ENCODE results near the gene TRIM26.

TRIM26 gene

DNA sequence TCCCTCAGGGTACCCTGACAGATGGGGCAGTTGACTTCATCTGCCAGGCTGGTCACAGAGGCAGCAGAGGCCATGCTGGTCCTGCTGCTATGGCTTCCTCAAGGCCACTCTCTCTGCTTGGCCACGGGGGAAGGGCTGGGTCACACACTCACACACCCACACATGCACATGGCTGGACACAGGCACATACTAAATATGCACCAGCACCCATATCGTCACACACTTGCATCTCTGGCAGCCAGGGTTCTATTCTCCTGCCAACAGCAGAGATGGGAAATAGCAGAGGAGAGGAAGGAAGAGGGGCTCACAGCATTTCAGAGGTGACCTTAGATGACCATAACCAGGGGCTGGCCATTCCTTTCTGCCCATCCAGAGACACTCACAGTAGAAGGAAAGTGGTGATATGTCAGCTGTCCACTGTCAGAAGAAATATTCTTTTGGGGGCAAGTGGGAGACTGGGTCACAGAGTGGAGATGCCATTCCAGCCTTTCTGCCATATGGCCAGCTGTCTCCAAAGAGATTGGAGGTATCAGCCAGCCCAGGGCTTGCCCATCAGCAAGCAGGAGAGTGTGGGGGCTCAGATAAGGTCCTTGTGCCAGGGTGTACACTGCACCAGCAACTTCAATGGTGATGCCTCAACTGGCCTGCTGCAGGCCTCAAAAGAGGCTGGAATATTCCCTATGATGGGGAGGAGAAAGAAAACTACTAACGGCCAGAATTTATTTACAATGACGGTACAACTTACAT lies 52.2 kb downstream of the TRIM26 start, which contains the start of gene TRIM10:
Gene TRIM10, minus strand, starts transcription at position 427 of the 747 bp plus-strand sequence. Its CDS starts 353 bp downstream, at position 74.
- Histone ChIP-seq H3K27me3 (ENCODE audit: control insufficient read depth, insufficient read depth, low read length) (no peaks in the 10 kb centered on the region), H3K4me1 (ENCODE audit: control insufficient read depth, insufficient read depth, low read length) (no peaks in the 10 kb centered on the region), H3K36me3 (ENCODE audit: control insufficient read depth, insufficient read depth, low read length) (no peaks in the 10 kb centered on the region), H3K27ac (ENCODE audit: low read length) (no peak within 1 kb of the TSS), H3K4me3 (ENCODE audit: low read length) (no peak within 1 kb of the TSS), H3K9me3 (ENCODE audit: control insufficient read depth, insufficient read depth, low read length) (no peaks in the 10 kb centered on the region)
- no peak for DNase-seq (ENCODE audit: low read depth, low spot score)
- WGBS (ENCODE audit: insufficient coverage, insufficient read length): no CpG with 5 or more reads among the region's 4 CpGs

DNA sequence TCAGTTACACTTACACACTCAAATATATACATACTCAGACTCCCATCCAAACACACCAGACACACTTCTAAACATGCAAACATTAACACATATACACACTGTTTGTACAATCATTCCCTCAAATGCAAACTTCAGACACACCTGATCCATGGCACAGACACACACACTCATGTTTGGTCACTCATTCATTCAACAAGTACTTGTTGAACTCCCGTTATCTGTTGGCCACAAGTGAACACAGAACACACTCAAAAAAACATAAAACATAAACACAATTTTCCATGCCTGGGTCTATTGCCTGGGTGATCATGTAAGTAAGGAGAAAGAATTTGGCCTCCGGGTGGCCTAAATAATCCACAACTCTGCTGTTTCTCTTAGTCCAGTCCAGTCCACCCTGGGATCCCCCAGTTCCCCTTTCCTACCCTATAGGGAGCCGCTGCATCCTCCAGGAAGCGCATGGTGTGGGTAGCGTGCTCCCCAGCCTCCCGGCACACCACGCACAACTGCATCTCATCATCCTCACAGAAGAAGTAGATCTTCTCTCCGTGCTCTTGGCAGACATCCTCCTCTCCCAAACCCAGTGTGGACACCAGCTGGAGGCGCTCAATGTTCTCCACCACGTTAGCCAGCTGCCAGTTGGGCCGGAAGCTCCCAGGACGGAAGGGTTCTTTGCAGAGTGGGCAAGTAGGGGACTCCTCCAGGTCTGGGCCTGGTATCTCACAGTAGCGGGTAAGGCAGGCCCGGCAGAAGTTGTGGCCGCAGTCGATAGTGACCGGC lies 53.0 kb downstream of the TRIM26 start:
- Histone ChIP-seq H3K9me3 (ENCODE audit: control insufficient read depth, insufficient read depth, low read length) (no peaks in the 10 kb centered on the region), H3K27ac (ENCODE audit: low read length) (no peak overlapping the region), H3K27me3 (ENCODE audit: control insufficient read depth, insufficient read depth, low read length) (no peaks in the 10 kb centered on the region), H3K4me3 (ENCODE audit: low read length) (no peak overlapping the region), H3K4me1 (ENCODE audit: control insufficient read depth, insufficient read depth, low read length) (no peaks in the 10 kb centered on the region), H3K36me3 (ENCODE audit: control insufficient read depth, insufficient read depth, low read length) (no peaks in the 10 kb centered on the region)
- no CpG with 5 or more reads among the region's 17 CpGs for WGBS (ENCODE audit: insufficient coverage, insufficient read length)
- no peak for DNase-seq (ENCODE audit: low read depth, low spot score)

DNA sequence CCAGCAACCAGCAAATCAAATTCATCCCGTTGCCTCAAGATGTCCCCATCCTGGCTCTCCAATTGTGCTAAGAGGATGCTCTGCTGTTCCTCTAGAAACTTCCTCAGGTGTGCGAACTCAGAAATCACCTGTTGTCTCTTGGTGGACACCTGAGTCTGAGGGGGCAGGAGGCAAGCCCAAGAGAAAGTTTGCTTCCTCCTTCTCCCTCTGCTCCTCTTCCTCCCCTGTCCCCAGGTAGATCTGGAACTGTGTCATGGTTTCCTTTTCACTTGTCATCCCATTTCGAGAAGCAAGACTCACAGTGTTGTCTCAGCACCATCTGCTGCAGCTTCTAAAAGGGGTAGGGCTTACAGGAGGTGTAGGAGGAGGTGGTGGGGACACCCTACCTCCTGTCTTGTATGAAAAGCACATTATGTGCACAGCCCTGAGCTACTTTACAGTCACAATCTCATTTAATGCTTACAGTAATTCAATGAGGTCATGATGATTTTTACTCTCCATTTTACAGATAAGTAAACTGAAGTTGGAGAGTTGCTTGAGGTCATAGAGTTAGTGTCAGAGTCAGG lies 54.6 kb downstream of the TRIM26 start:
- DNase-seq (ENCODE audit: low read depth, low spot score): no peak
- no CpG with 5 or more reads among the region's 3 CpGs for WGBS (ENCODE audit: insufficient coverage, insufficient read length)
- Histone ChIP-seq H3K27me3 (ENCODE audit: control insufficient read depth, insufficient read depth, low read length) (no peaks in the 10 kb centered on the region), H3K27ac (ENCODE audit: low read length) (no peak overlapping the region), H3K36me3 (ENCODE audit: control insufficient read depth, insufficient read depth, low read length) (no peaks in the 10 kb centered on the region), H3K4me1 (ENCODE audit: control insufficient read depth, insufficient read depth, low read length) (no peaks in the 10 kb centered on the region), H3K4me3 (ENCODE audit: low read length) (no peak overlapping the region), H3K9me3 (ENCODE audit: control insufficient read depth, insufficient read depth, low read length) (no peaks in the 10 kb centered on the region)

DNA sequence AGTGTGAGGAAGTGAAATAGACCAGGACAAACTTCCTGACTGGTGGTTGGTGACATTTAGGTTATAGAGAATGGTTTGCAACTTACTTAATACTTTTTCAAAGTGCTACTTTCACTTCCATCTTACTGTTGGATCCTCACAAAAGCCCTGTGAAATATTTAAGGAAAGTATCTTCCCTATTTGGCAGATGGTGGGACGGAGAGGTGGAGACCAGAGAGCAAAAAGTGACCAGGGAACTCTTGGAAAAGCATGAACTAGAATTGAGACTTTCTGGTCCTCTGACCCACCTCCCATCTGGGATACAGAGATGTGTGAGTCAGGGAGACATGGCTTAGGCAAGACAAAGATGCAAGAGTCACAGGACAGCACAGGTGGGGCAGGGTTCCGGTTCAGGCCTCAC lies 55.2 kb downstream of the TRIM26 start:
- Histone ChIP-seq H3K27me3 (ENCODE audit: control insufficient read depth, insufficient read depth, low read length) (no peaks in the 10 kb centered on the region), H3K9me3 (ENCODE audit: control insufficient read depth, insufficient read depth, low read length) (no peaks in the 10 kb centered on the region), H3K4me1 (ENCODE audit: control insufficient read depth, insufficient read depth, low read length) (no peaks in the 10 kb centered on the region), H3K4me3 (ENCODE audit: low read length) (no peak overlapping the region), H3K36me3 (ENCODE audit: control insufficient read depth, insufficient read depth, low read length) (no peaks in the 10 kb centered on the region), H3K27ac (ENCODE audit: low read length) (no peak overlapping the region)
- no peak for DNase-seq (ENCODE audit: low read depth, low spot score)
- WGBS (ENCODE audit: insufficient coverage, insufficient read length): no CpG with 5 or more reads among the region's 2 CpGs

DNA sequence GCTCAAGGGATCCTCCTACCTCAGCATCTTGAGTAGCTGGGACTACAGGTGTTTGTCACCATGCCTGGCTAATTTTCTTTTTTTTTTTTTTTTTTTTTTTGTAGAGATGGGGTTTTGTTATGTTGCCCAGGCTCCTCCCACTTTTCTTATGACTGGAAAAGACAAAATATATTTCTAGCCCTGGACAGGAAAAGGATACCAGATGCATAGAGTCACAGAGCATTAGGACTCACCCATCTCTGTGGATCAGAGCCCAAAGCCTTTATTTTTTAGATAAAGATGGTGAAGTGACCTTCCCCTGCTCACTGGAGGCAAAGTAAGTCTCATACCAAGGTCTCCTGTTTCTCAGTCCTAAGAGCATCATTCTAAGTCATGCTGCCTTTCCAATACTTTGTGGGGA lies 55.6 kb downstream of the TRIM26 start:
- H3K27ac ChIP-seq (ENCODE audit: low read length): no peak overlapping the region
- no peak overlapping the region for H3K4me3 ChIP-seq (ENCODE audit: low read length)
- no peaks in the 10 kb centered on the region for H3K4me1 ChIP-seq (ENCODE audit: control insufficient read depth, insufficient read depth, low read length)
- H3K9me3 ChIP-seq (ENCODE audit: control insufficient read depth, insufficient read depth, low read length): no peaks in the 10 kb centered on the region
- no peaks in the 10 kb centered on the region for H3K27me3 ChIP-seq (ENCODE audit: control insufficient read depth, insufficient read depth, low read length)
- no peak for DNase-seq (ENCODE audit: low read depth, low spot score)
- no peaks in the 10 kb centered on the region for H3K36me3 ChIP-seq (ENCODE audit: control insufficient read depth, insufficient read depth, low read length)

DNA sequence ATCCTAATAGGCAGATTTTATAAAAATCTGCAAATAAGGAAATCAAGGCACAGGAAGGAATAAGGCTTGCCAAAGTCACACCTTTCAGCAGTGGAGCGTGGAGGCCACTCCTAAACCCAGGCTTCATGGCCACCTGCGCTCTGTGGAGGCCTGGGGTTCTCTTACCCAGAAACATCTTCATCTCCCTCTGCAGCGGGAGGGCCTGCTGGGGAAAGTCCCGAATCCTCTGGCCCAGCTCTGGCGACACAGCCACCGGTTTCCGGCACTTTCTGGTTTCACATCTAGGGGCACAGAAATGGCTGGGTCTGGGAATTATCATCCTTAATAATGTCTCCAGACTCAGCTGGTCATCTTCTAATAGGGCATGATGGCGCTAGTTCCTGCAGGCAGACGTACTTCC lies 56.4 kb downstream of the TRIM26 start:
- H3K9me3 ChIP-seq (ENCODE audit: control insufficient read depth, insufficient read depth, low read length): no peaks in the 10 kb centered on the region
- H3K27ac ChIP-seq (ENCODE audit: low read length): no peak overlapping the region
- no CpG with 5 or more reads among the region's 9 CpGs for WGBS (ENCODE audit: insufficient coverage, insufficient read length)
- no peaks in the 10 kb centered on the region for H3K27me3 ChIP-seq (ENCODE audit: control insufficient read depth, insufficient read depth, low read length)
- DNase-seq (ENCODE audit: low read depth, low spot score): no peak
- no peak overlapping the region for H3K4me3 ChIP-seq (ENCODE audit: low read length)
- H3K4me1 ChIP-seq (ENCODE audit: control insufficient read depth, insufficient read depth, low read length): no peaks in the 10 kb centered on the region
- no peaks in the 10 kb centered on the region for H3K36me3 ChIP-seq (ENCODE audit: control insufficient read depth, insufficient read depth, low read length)

DNA sequence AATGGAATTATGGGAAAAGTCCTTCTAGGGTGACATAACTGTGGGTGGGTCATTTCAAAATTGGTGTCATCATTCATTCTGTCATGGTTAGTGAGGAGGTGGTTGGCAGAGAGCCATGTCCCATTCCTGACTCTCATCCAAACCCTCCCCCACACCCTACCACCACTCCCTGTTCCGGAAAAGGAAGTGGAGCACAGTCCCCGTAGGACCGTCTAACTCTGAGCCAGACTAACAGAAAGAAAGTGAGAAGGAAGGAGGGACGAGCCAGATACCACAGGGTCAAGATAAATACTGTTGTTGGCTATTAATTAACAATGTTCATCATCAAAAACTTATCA lies 57.0 kb downstream of the TRIM26 start:
- Histone ChIP-seq H3K27me3 (ENCODE audit: control insufficient read depth, insufficient read depth, low read length) (no peaks in the 10 kb centered on the region), H3K36me3 (ENCODE audit: control insufficient read depth, insufficient read depth, low read length) (no peaks in the 10 kb centered on the region), H3K9me3 (ENCODE audit: control insufficient read depth, insufficient read depth, low read length) (no peaks in the 10 kb centered on the region), H3K4me3 (ENCODE audit: low read length) (no peak overlapping the region), H3K27ac (ENCODE audit: low read length) (no peak overlapping the region), H3K4me1 (ENCODE audit: control insufficient read depth, insufficient read depth, low read length) (no peaks in the 10 kb centered on the region)
- DNase-seq (ENCODE audit: low read depth, low spot score): no peak
- no CpG with 5 or more reads among the region's 4 CpGs for WGBS (ENCODE audit: insufficient coverage, insufficient read length)

DNA sequence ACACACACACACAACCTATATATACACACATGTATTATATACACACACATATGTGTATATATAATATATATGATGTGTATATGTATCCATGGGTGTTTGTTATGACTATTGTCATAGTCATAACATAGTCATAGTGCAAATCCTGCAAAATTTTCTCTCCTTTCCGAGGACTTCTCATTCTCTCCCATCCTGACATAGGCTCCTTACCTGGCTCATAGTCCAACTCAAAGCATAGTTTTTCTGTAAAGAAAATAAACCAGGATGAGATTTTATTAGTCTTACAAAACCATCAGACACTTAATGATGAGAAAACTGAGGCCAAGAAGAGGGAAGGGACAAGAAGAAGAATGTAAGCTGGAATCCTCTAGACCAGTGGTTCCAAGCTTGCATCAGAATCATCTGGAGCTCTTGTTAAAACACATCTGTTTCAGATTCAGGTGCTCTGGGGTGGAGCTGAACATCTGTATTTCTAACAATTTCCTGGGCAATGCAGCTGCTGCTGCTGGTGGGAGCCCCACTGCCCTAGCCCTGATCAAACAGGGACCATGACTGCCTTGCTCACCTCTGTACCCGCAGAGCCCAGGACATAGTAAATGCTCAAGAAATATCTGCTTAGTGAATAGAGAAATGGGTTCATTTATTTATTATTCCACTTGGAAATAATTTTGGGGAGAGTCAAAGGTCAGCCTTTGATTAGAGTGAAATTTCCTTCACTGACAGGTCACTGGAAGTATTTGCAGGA lies 57.5 kb downstream of the TRIM26 start:
- H3K9me3 ChIP-seq (ENCODE audit: control insufficient read depth, insufficient read depth, low read length): no peaks in the 10 kb centered on the region
- no peaks in the 10 kb centered on the region for H3K36me3 ChIP-seq (ENCODE audit: control insufficient read depth, insufficient read depth, low read length)
- no peaks in the 10 kb centered on the region for H3K27me3 ChIP-seq (ENCODE audit: control insufficient read depth, insufficient read depth, low read length)
- no CpG with 5 or more reads among the region's 2 CpGs for WGBS (ENCODE audit: insufficient coverage, insufficient read length)
- no peaks in the 10 kb centered on the region for H3K4me1 ChIP-seq (ENCODE audit: control insufficient read depth, insufficient read depth, low read length)
- no peak overlapping the region for H3K27ac ChIP-seq (ENCODE audit: low read length)
- no peak for DNase-seq (ENCODE audit: low read depth, low spot score)
- no peak overlapping the region for H3K4me3 ChIP-seq (ENCODE audit: low read length)

DNA sequence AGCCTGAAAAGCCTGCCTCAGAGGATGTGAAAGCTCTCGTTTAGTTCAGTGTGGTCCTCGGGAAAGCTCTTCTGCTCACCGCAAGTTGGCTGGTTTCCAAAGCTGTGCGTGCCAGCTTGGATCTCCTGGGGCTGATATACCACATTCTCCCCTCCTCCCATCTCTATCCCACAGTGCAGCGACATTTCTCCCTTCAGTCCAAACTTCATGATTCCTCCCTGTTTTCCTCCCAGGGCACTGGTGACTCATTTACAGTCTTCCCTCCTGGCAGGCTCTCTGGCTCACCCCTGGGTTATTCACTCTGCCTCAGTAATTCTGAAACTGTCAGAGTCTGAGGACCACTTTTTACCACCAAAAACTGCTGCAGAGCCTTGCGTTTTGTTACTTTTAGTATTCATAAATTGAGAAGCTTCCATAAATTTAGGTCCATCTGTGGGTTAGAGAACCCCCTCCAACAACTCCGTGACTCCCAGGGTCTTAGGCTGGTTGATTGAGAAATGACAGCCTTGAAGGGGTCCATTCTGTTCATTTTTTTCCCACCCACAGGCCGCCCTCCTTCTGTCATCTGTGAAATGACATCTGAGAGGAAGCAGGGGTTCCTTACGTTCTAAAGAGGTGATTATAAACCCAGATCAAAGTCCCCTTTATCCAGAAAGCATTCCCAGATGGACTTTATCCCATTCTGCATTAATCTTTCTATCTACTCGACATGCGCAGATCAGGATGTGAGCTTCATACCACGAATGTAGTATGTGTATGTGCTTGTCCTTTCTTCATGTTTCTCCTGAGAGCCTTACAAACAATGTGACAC lies 58.3 kb downstream of the TRIM26 start:
- WGBS (ENCODE audit: insufficient coverage, insufficient read length): no CpG with 5 or more reads among the region's 12 CpGs

DNA sequence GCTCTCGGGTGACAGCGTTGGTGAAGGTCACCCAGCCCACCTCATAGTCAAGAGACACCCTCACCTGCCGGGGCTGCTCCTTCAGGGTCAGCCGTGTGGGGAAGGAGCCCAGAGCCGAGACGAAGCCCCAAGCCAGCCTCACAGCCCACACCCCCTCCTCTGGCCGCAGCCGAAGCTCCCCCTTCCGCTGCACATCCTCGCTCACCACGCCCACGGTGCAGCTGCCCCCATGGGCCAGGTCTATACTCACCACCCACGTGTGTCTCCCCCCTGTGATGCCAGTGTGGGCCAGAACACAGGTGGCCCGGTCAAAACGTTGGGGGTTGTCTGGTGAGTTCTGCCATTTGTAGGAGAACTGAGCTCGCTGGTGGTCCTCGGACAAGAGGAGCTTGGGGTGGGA lies 59.1 kb downstream of the TRIM26 start:
- no CpG with 5 or more reads among the region's 17 CpGs for WGBS (ENCODE audit: insufficient coverage, insufficient read length)
- Histone ChIP-seq H3K27ac (ENCODE audit: low read length) (no peak overlapping the region), H3K36me3 (ENCODE audit: control insufficient read depth, insufficient read depth, low read length) (no peaks in the 10 kb centered on the region), H3K9me3 (ENCODE audit: control insufficient read depth, insufficient read depth, low read length) (no peaks in the 10 kb centered on the region), H3K27me3 (ENCODE audit: control insufficient read depth, insufficient read depth, low read length) (no peaks in the 10 kb centered on the region), H3K4me1 (ENCODE audit: control insufficient read depth, insufficient read depth, low read length) (no peaks in the 10 kb centered on the region), H3K4me3 (ENCODE audit: low read length) (no peak overlapping the region)
- no peak for DNase-seq (ENCODE audit: low read depth, low spot score)

More for the DNA sequence above, 58.3 kb downstream of the TRIM26 start:
- Histone ChIP-seq H3K27ac (ENCODE audit: low read length) (no peak overlapping the region), H3K36me3 (ENCODE audit: control insufficient read depth, insufficient read depth, low read length) (no peaks in the 10 kb centered on the region), H3K9me3 (ENCODE audit: control insufficient read depth, insufficient read depth, low read length) (no peaks in the 10 kb centered on the region), H3K4me1 (ENCODE audit: control insufficient read depth, insufficient read depth, low read length) (no peaks in the 10 kb centered on the region), H3K4me3 (ENCODE audit: low read length) (no peak overlapping the region), H3K27me3 (ENCODE audit: control insufficient read depth, insufficient read depth, low read length) (no peaks in the 10 kb centered on the region)
- DNase-seq (ENCODE audit: low read depth, low spot score): no peak
